Panc1 (cell line): ENCODE data around the gene PTPA.

ENCODE experiments used
- CTCF ChIP-seq: fragments of 450-650 bp; IDR thresholded peaks from 2 replicates; pipeline ENCODE4 v1.5.1; 2017; ENCODE audit warnings: mild to moderate bottlenecking
- POLR2AphosphoS5 ChIP-seq: IDR thresholded peaks from 2 replicates; pipeline ENCODE4 v1.6.1; 2012; ENCODE audit warnings: mild to moderate bottlenecking, low read depth, low read length, moderate library complexity

GRCh38 chr9:129195606-129196005 is 84.4 kb downstream of the PTPA start:
- TF ChIP-seq POLR2AphosphoS5: no peak
- no peak for TF ChIP-seq CTCF
